Measurements from ENCODE around the gene AGT.

Gene AGT

DNA sequence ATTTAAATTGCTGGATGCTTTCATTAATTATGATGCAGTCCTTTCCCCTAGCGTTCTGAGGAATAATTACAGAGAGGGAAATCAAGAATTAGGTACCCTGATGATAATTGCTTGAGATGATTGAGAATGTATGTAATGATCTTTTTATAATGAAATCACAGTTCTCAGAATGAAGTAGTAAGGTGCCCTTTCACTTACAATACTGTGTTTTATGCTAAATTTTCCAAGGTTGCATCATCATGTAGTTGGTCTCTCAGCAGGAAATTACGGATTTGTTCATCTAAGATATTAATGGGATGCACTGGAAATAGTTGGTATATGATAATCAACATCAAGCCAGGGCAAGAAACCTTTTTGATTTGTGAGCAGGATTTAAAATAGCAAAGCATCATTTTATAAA is 34.1 kb downstream of the AGT start:
- Histone ChIP-seq H3K4me1 (ENCODE audit: insufficient read depth, low read length, severe bottlenecking) (no peaks in the 10 kb centered on the region), H3K79me2 (ENCODE audit: insufficient read depth, low read length) (no peaks in the 10 kb centered on the region), H2AFZ (ENCODE audit: low read length) (no peak overlapping the region), H3K27ac (ENCODE audit: low read depth, low read length, poor library complexity, severe bottlenecking) (no peak overlapping the region), H3K9ac (ENCODE audit: low read length) (no peak overlapping the region), H3K9me2 (ENCODE audit: low read depth, low read length) (no peaks in the 10 kb centered on the region), H3F3A (ENCODE audit: insufficient read depth, low read length) (no peaks in the 10 kb centered on the region), H3K9me3 (ENCODE audit: low read length) (no peaks in the 10 kb centered on the region), H3K4me2 (ENCODE audit: low read length) (no peak overlapping the region), H3K36me3 (ENCODE audit: insufficient read depth, low read length) (peaks cover 96% of the 10 kb centered on the region), H4K20me1 (ENCODE audit: insufficient read depth, low read length) (no peaks in the 10 kb centered on the region), H3K4me3 (ENCODE audit: low read depth, low read length, poor library complexity, severe bottlenecking) (no peak overlapping the region), H3K27me3 (ENCODE audit: insufficient read depth, low read length) (no peaks in the 10 kb centered on the region)
- TF ChIP-seq CTCF (IDR thresholded peaks at IDR 0.05; ENCODE audit: low read length): no peak
- no peak for TF ChIP-seq EZH2 (IDR thresholded peaks at IDR 0.05; ENCODE audit: borderline replicate concordance, low read length)

GRCh38 chr1:230679192-230679591 is 34.7 kb downstream of the AGT start:
- H3K27me3 ChIP-seq (ENCODE audit: insufficient read depth, low read length): no peaks in the 10 kb centered on the region
- no peak overlapping the region for H3K27ac ChIP-seq (ENCODE audit: low read depth, low read length, poor library complexity, severe bottlenecking)
- H3K9me3 ChIP-seq (ENCODE audit: low read length): no peaks in the 10 kb centered on the region
- no peaks in the 10 kb centered on the region for H3F3A ChIP-seq (ENCODE audit: insufficient read depth, low read length)
- no peak overlapping the region for H2AFZ ChIP-seq (ENCODE audit: low read length)
- no peak overlapping the region for H3K9ac ChIP-seq (ENCODE audit: low read length)
- H3K9me2 ChIP-seq (ENCODE audit: low read depth, low read length): no peaks in the 10 kb centered on the region
- no peaks in the 10 kb centered on the region for H3K79me2 ChIP-seq (ENCODE audit: insufficient read depth, low read length)
- no peak overlapping the region for H3K4me3 ChIP-seq (ENCODE audit: low read depth, low read length, poor library complexity, severe bottlenecking)
- no peaks in the 10 kb centered on the region for H4K20me1 ChIP-seq (ENCODE audit: insufficient read depth, low read length)
- TF ChIP-seq CTCF (IDR thresholded peaks at IDR 0.05; ENCODE audit: low read length) (no peak), EZH2 (IDR thresholded peaks at IDR 0.05; ENCODE audit: borderline replicate concordance, low read length) (no peak)
- no peak overlapping the region for H3K4me2 ChIP-seq (ENCODE audit: low read length)
- peaks cover 96% of the 10 kb centered on the region for H3K36me3 ChIP-seq (ENCODE audit: insufficient read depth, low read length)
- H3K4me1 ChIP-seq (ENCODE audit: insufficient read depth, low read length, severe bottlenecking): no peaks in the 10 kb centered on the region

DNA sequence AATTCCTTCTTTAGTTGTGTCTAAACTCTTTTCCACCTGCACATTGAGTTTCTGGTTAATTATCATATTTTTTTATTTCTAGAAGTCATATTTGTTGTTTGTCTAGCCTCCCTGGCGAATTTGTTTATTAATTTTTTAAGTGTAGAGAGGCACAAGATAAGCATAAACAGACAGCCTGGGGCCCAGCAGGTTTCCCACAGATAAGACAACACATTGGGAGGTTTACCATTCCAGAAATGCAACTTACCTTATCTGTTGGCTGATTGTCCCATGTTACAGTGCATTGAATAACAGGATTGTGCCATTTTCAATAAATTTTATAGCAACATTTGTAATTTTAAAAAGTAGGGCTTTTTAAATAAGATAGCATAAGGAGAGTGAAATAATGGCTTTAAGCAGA is 36.7 kb downstream of the AGT start:
- Histone ChIP-seq H3K79me2 (ENCODE audit: insufficient read depth, low read length) (no peaks in the 10 kb centered on the region), H3K27ac (ENCODE audit: low read depth, low read length, poor library complexity, severe bottlenecking) (no peak overlapping the region), H3K27me3 (ENCODE audit: insufficient read depth, low read length) (no peaks in the 10 kb centered on the region), H3K36me3 (ENCODE audit: insufficient read depth, low read length) (peaks cover 95% of the 10 kb centered on the region), H3K4me1 (ENCODE audit: insufficient read depth, low read length, severe bottlenecking) (no peaks in the 10 kb centered on the region), H3K9me3 (ENCODE audit: low read length) (no peaks in the 10 kb centered on the region), H2AFZ (ENCODE audit: low read length) (no peak overlapping the region), H3K9ac (ENCODE audit: low read length) (no peak overlapping the region), H4K20me1 (ENCODE audit: insufficient read depth, low read length) (no peaks in the 10 kb centered on the region), H3F3A (ENCODE audit: insufficient read depth, low read length) (no peaks in the 10 kb centered on the region), H3K4me2 (ENCODE audit: low read length) (no peak overlapping the region), H3K4me3 (ENCODE audit: low read depth, low read length, poor library complexity, severe bottlenecking) (no peak overlapping the region), H3K9me2 (ENCODE audit: low read depth, low read length) (no peaks in the 10 kb centered on the region)
- TF ChIP-seq EZH2 (IDR thresholded peaks at IDR 0.05; ENCODE audit: borderline replicate concordance, low read length) (no peak), CTCF (IDR thresholded peaks at IDR 0.05; ENCODE audit: low read length) (no peak)
